GM12891 (cell line): ENCODE results near the gene PGA4.
"Not testable (repeated sequence)": the region's sequence is repeated elsewhere in the genome, so short reads cannot be mapped to it uniquely, and the experiment has no call there.

Source experiments
- PAX5 ChIP-seq: IDR thresholded peaks from 2 replicates; pipeline ENCODE4 v1.6.1; 2011; ENCODE audit warnings: low read length, moderate library complexity, mild to moderate bottlenecking; ENCODE audit not compliant: insufficient read depth, severe bottlenecking
- POU2F2 ChIP-seq: IDR thresholded peaks from 2 replicates; pipeline ENCODE4 v1.6.1; 2011; ENCODE audit warnings: low read depth, mild to moderate bottlenecking, control low read depth, low read length, moderate library complexity

- not testable (repeated sequence) for TF ChIP-seq POU2F2, PAX5
These were observed 41.9 kb upstream of the PGA4 start for GRCh38 chr11:61180205-61180604.
